Neural cell (in vitro differentiated cells): ENCODE data around the gene LVRN. TPM values are rescaled to one million over a fixed set of nuclear protein-coding genes. Genes with fewer than 3 reads are reported as not detected.

Experiments
- polyA plus RNA-seq: library from polyadenylated mRNA; depleted of rRNA; stranded (reverse); fragments of >200 nt; gene quantifications from 2 replicates; pipeline ENCODE4 v1.2.3, GENCODE V29; 2014

Gene LVRN
- polyA plus RNA-seq, 1 donor from 2014 or later, result 3.5 TPM

Other genes with a start within 250 kb of the LVRN start
- 168 and 201 TPM in 2 replicates for gene CDO1, start 145.8 kb upstream of the LVRN start, polyA plus RNA-seq
- 135 and 141 TPM in 2 replicates for gene ATG12, start 120.9 kb upstream of the LVRN start, polyA plus RNA-seq
- gene AP3S1, start 120.5 kb upstream of the LVRN start, polyA plus RNA-seq, result 157 and 207 TPM in 2 replicates
- gene ARL14EPL, start 70.0 kb downstream of the LVRN start, polyA plus RNA-seq, result 0.24 TPM in 1 of 2 replicates, not detected in the other
- 19.8 and 23.1 TPM in 2 replicates for gene COMMD10, start 122.5 kb downstream of the LVRN start, polyA plus RNA-seq